ENCODE results near the gene PCCA. TPM values are rescaled to one million over a fixed set of nuclear protein-coding genes. Genes with fewer than 3 reads are reported as not detected.
"Not testable (repeated sequence)": the region's sequence is repeated elsewhere in the genome, so short reads cannot be mapped to it uniquely, and the experiment has no call there.

The PCCA gene
- total and polyA plus RNA-seq, 3 experiments from 2014 or later, result 6.1 to 9.5 (median 6.2) TPM

DNA sequence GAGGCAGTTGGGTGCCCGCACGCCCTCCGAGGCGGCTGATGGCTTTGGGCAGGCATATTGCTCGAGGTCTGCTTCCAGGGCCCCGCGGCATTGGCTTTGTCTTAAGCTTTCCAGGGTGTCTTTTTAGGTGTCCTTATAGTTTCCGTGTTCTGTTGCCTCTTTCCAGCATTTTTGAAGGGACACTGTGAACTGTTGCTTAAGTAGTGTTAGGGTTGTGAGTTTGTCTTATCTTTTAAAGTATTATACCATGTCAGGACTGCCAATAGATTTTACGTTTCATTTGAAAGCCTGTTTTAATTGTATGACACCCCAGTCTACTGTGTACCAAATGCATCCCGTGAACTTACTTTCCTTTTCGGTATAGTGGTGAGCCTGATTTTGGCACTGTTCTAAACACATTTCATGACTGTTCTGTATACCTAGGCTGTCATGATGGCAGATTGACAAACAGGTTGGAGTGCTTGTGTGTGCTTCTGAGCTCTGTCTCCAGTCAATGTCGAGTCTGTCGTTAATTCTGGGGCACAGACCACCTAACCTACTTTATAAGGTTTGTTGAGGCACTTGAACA lies 656 bp downstream of the PCCA start:
- no peaks in the 10 kb centered on the region for H3K9me3 Mint-ChIP-seq
- peak overlapping the region in 7 of 8 donors; percentile 16 to 94 (median 87) for H3K27ac Mint-ChIP-seq
- CTCF ChIA-PET, result interaction anchor here (1.5 kb wide), 1 partner anchor 18 kb away, joined by 3 read pairs; no protein-coding TSS in a partner anchor
- POLR2A ChIA-PET, result interaction anchor here (0.5 kb wide), 2 partner anchors 68 to 184 kb away, joined by 3 to 4 read pairs; no protein-coding TSS in a partner anchor
- H3K4me1 ChIP-seq (ENCODE audit: insufficient read depth, low read length), result peaks cover 19% of the 10 kb centered on the region
- peaks cover 0 to 6% (median 5%) of the 10 kb centered on the region in 3 donors for H3K36me3 Mint-ChIP-seq
- peak overlapping the region; percentile 87 to 96 (median 94) for H3K4me3 Mint-ChIP-seq
- peak in 1 of 5 donors; percentile 23 for DNase-seq
- H3K27me3 ChIP-seq (ENCODE audit: insufficient read depth, low read length, poor library complexity, severe bottlenecking), result no peaks in the 10 kb centered on the region
- peaks cover 25 to 34% (median 33%) of the 10 kb centered on the region in 3 donors for H3K4me1 Mint-ChIP-seq
- H3K36me3 ChIP-seq (ENCODE audit: insufficient read depth, low read length), result no peaks in the 10 kb centered on the region
- peak overlapping the region; percentile 56 for H3K27ac ChIP-seq (ENCODE audit: low read depth, low read length)
- peak overlapping the region; percentile 75 for H3K4me3 ChIP-seq (ENCODE audit: low read length)
- no peaks in the 10 kb centered on the region for H3K9me3 ChIP-seq (ENCODE audit: low read length)
- no peaks in the 10 kb centered on the region for H3K27me3 Mint-ChIP-seq

DNA sequence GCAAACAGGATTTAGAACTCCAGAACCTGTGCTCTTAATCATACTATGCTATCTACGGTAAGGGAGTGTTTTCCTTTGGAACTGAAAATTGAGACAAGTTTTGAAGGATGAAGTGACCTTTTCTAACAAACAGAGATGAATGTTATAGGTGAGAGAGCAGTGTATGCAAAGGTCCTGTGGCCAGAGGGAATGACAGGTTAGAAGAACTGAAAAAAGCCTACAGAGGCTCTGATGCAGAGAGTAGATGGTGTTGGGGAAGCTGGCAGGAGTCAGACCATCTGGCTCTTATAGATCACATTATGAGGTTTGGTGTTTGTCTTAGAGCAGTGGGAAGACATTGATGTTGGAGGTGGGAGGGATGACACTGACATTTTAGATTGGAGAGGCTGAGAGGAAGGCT lies 2.0 kb downstream of the PCCA start:
- Histone ChIP-seq H3K4me1 (ENCODE audit: insufficient read depth, low read length) (peaks cover 19% of the 10 kb centered on the region), H3K4me3 (ENCODE audit: low read length) (no peak overlapping the region), H3K9me3 (ENCODE audit: low read length) (no peaks in the 10 kb centered on the region), H3K36me3 (ENCODE audit: insufficient read depth, low read length) (no peaks in the 10 kb centered on the region), H3K27ac (ENCODE audit: low read depth, low read length) (no peak overlapping the region), H3K27me3 (ENCODE audit: insufficient read depth, low read length, poor library complexity, severe bottlenecking) (no peaks in the 10 kb centered on the region)
- Mint-ChIP-seq H3K4me3 (peak overlapping the region in 4 of 7 donors; percentile 8 to 95 (median 68)), H3K27me3 (no peaks in the 10 kb centered on the region), H3K27ac (peak overlapping the region in 1 of 8 donors; percentile 24), H3K36me3 (peaks cover 3 to 9% (median 6%) of the 10 kb centered on the region in 3 donors), H3K9me3 (no peaks in the 10 kb centered on the region), H3K4me1 (peaks cover 33 to 44% (median 42%) of the 10 kb centered on the region in 3 donors)
- CTCF ChIA-PET, result no interaction called here
- no peak for DNase-seq
- POLR2A ChIA-PET, result no interaction called here

- no peak for DNase-seq
- Histone ChIP-seq H3K27me3 (ENCODE audit: insufficient read depth, low read length, poor library complexity, severe bottlenecking) (no peaks in the 10 kb centered on the region), H3K4me3 (ENCODE audit: low read length) (no peak overlapping the region), H3K27ac (ENCODE audit: low read depth, low read length) (no peak overlapping the region), H3K9me3 (ENCODE audit: low read length) (no peaks in the 10 kb centered on the region), H3K4me1 (ENCODE audit: insufficient read depth, low read length) (peaks cover 19% of the 10 kb centered on the region), H3K36me3 (ENCODE audit: insufficient read depth, low read length) (no peaks in the 10 kb centered on the region)
- H3K9me3 Mint-ChIP-seq, result no peaks in the 10 kb centered on the region
- ChIA-PET POLR2A (no interaction called here), CTCF (no interaction called here)
- H3K4me1 Mint-ChIP-seq, result peaks cover 34 to 46% (median 42%) of the 10 kb centered on the region in 3 donors
- H3K27me3 Mint-ChIP-seq, result no peaks in the 10 kb centered on the region
- peak overlapping the region in 1 of 8 donors; percentile 9 for H3K27ac Mint-ChIP-seq
- peaks cover 3 to 10% (median 6%) of the 10 kb centered on the region in 3 donors for H3K36me3 Mint-ChIP-seq
- H3K4me3 Mint-ChIP-seq, result peak overlapping the region in 5 of 7 donors; percentile 3 to 95 (median 10)
These were observed 2.5 kb downstream of the PCCA start for GRCh38 chr13:100091391-100091790.

DNA sequence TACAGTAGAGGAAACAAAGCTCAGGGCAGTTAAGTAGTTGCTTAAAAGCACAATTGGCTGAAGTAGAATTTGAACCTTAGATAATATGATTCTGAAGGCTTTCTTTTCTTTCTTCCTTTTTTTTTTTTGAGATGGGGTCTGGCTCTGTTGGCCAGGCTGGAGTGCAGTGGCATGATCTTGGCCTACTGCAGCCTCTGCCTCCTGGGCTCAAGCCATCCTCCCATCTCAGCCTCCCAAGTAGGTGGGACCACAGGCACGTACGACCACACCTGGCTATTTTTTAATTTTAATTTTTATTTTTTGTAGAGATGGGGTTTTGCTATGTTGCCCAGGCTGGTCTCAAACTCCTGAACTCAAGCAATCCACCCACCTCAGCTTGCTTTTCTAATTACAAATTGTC lies 3.4 kb downstream of the PCCA start:
- H3K9me3 ChIP-seq (ENCODE audit: low read length); H3K36me3 ChIP-seq (ENCODE audit: insufficient read depth, low read length); POLR2A ChIA-PET; H3K27me3 Mint-ChIP-seq; H3K27ac ChIP-seq (ENCODE audit: low read depth, low read length); H3K27ac Mint-ChIP-seq; H3K27me3 ChIP-seq (ENCODE audit: insufficient read depth, low read length, poor library complexity, severe bottlenecking); DNase-seq; H3K9me3 Mint-ChIP-seq; CTCF ChIA-PET; H3K4me3 ChIP-seq (ENCODE audit: low read length); H3K4me3 Mint-ChIP-seq: not testable (repeated sequence)
- peaks cover 37 to 53% (median 42%) of the 10 kb centered on the region in 3 donors for H3K4me1 Mint-ChIP-seq
- H3K36me3 Mint-ChIP-seq, result peaks cover 3 to 11% (median 6%) of the 10 kb centered on the region in 3 donors
- peaks cover 19% of the 10 kb centered on the region for H3K4me1 ChIP-seq (ENCODE audit: insufficient read depth, low read length)

- Mint-ChIP-seq H3K4me1 (peaks cover 32 to 55% (median 37%) of the 10 kb centered on the region in 3 donors), H3K9me3 (no peaks in the 10 kb centered on the region), H3K4me3 (no peak overlapping the region), H3K27me3 (no peaks in the 10 kb centered on the region), H3K27ac (no peak overlapping the region), H3K36me3 (peaks cover 0 to 11% (median 6%) of the 10 kb centered on the region in 3 donors)
- POLR2A ChIA-PET, result no interaction called here
- CTCF ChIA-PET, result no interaction called here
- Histone ChIP-seq H3K4me3 (ENCODE audit: low read length) (no peak overlapping the region), H3K27me3 (ENCODE audit: insufficient read depth, low read length, poor library complexity, severe bottlenecking) (no peaks in the 10 kb centered on the region), H3K27ac (ENCODE audit: low read depth, low read length) (no peak overlapping the region), H3K9me3 (ENCODE audit: low read length) (no peaks in the 10 kb centered on the region), H3K4me1 (ENCODE audit: insufficient read depth, low read length) (peaks cover 6% of the 10 kb centered on the region), H3K36me3 (ENCODE audit: insufficient read depth, low read length) (no peaks in the 10 kb centered on the region)
- DNase-seq, result no peak
These were observed 6.6 kb downstream of the PCCA start for GRCh38 chr13:100095498-100095897.

DNA sequence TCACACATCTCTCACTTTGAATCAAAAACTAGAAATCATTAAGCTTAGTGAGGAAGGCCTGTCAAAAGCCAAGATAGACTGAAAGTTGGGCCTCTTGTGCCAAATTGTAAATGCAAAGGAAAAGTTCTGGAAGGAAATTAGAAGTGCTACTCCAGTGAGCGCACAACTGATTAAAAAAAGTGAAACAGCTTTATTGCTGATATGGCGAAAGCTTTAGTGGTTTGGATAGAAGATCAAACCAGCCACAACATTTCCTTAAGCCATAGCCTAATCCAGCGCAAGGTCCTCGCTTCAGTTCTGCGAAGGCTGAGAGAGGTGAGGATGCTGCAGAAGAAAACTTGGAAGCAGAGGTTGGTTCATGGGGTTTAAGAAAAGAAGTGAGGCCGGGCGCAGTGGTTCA lies 7.6 kb downstream of the PCCA start:
- no peaks in the 10 kb centered on the region for H3K9me3 Mint-ChIP-seq
- CTCF ChIA-PET, result no interaction called here
- POLR2A ChIA-PET, result no interaction called here
- no peak for DNase-seq
- H3K27me3 ChIP-seq (ENCODE audit: insufficient read depth, low read length, poor library complexity, severe bottlenecking), result no peaks in the 10 kb centered on the region
- H3K4me3 Mint-ChIP-seq, result no peak overlapping the region
- no peak overlapping the region for H3K27ac Mint-ChIP-seq
- H3K36me3 Mint-ChIP-seq, result peaks cover 1 to 11% (median 6%) of the 10 kb centered on the region in 3 donors
- no peaks in the 10 kb centered on the region for H3K4me1 ChIP-seq (ENCODE audit: insufficient read depth, low read length)
- no peak overlapping the region for H3K4me3 ChIP-seq (ENCODE audit: low read length)
- H3K27me3 Mint-ChIP-seq, result no peaks in the 10 kb centered on the region
- H3K36me3 ChIP-seq (ENCODE audit: insufficient read depth, low read length), result no peaks in the 10 kb centered on the region
- peaks cover 24 to 45% (median 29%) of the 10 kb centered on the region in 3 donors for H3K4me1 Mint-ChIP-seq
- H3K27ac ChIP-seq (ENCODE audit: low read depth, low read length), result no peak overlapping the region
- H3K9me3 ChIP-seq (ENCODE audit: low read length), result no peaks in the 10 kb centered on the region

DNA sequence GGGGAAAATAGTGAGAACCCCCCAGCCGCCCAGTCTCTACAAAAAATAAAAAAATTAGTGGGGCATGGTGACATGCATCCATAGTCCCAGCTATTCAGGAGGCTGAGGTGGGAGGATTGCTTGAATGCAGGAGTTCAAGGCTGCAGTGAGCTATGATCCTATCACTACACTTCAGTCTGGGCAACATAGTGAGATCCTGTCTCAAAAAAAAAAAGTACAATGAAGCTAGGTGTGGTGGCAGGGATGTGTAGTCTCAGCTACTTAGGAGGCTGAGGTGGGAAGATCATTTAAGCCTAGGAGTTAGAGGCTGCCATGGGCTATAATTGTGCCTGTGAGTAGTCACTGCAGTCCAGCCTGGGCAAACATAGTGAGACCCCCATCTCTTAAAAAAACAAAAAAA lies 8.9 kb downstream of the PCCA start:
- Mint-ChIP-seq H3K27me3 (no peaks in the 10 kb centered on the region), H3K4me1 (peaks cover 22 to 39% (median 22%) of the 10 kb centered on the region in 3 donors), H3K27ac (no peak overlapping the region), H3K4me3 (no peak overlapping the region), H3K36me3 (peaks cover 3 to 10% (median 6%) of the 10 kb centered on the region in 3 donors), H3K9me3 (no peaks in the 10 kb centered on the region)
- no peaks in the 10 kb centered on the region for H3K4me1 ChIP-seq (ENCODE audit: insufficient read depth, low read length)
- no peak overlapping the region for H3K4me3 ChIP-seq (ENCODE audit: low read length)
- no peaks in the 10 kb centered on the region for H3K27me3 ChIP-seq (ENCODE audit: insufficient read depth, low read length, poor library complexity, severe bottlenecking)
- ChIA-PET CTCF (no interaction called here), POLR2A (no interaction called here)
- DNase-seq, result no peak
- H3K27ac ChIP-seq (ENCODE audit: low read depth, low read length), result no peak overlapping the region
- H3K36me3 ChIP-seq (ENCODE audit: insufficient read depth, low read length), result no peaks in the 10 kb centered on the region
- no peaks in the 10 kb centered on the region for H3K9me3 ChIP-seq (ENCODE audit: low read length)

DNA sequence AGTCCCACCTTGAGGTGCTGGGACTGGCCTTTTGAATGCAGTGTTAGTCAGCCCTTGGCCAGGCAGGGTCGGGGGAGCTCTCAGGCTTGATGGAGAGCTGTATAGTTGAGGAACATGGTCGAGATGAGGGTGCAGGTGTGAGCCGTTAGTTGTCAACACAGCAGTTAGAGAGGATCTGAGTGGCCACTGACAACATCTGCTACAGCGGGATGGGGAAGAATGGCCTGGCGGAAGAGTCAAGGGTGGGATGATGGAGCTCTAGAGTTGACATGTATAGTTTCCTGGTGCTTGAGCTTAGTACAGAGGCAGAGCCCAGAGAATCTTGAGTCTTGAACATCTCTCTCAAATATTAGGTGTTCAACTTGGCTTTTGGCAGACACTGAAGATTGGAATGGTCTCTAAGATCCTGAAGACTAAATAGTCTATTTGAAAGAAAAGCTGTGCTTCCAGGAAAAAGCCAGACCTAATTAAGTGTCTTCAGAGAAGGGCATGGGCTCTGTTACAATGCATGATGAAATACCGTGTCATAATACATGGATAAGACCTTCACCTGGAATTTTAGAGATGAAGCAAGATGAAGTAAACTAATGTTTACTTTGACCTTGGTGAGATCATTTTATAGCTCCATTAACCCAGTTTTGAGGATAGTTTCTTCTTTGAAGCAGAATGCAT lies 9.7 kb downstream of the PCCA start:
- Mint-ChIP-seq H3K27me3 (no peaks in the 10 kb centered on the region), H3K27ac (peak overlapping the region in 1 of 8 donors; percentile 7), H3K36me3 (peaks cover 3 to 6% (median 6%) of the 10 kb centered on the region in 3 donors), H3K4me1 (peaks cover 18 to 33% (median 22%) of the 10 kb centered on the region in 3 donors), H3K9me3 (no peaks in the 10 kb centered on the region), H3K4me3 (no peak overlapping the region)
- Histone ChIP-seq H3K9me3 (ENCODE audit: low read length) (no peaks in the 10 kb centered on the region), H3K27me3 (ENCODE audit: insufficient read depth, low read length, poor library complexity, severe bottlenecking) (no peaks in the 10 kb centered on the region), H3K4me1 (ENCODE audit: insufficient read depth, low read length) (no peaks in the 10 kb centered on the region), H3K36me3 (ENCODE audit: insufficient read depth, low read length) (no peaks in the 10 kb centered on the region), H3K27ac (ENCODE audit: low read depth, low read length) (no peak overlapping the region), H3K4me3 (ENCODE audit: low read length) (no peak overlapping the region)
- POLR2A ChIA-PET, result no interaction called here
- CTCF ChIA-PET, result no interaction called here
- no peak for DNase-seq
